SIG-M5 (cell line): ENCODE results near the gene UNK.

Experiments
- DNase-seq: peaks from one replicate; lab custom pipeline; 2025; lab: John Stamatoyannopoulos, UW

The UNK gene

GRCh38 chr17:75873587-75874322, 89.1 kb downstream of the UNK start:
- DNase-seq = no peak

GRCh38 chr17:75874323-75875181, 89.9 kb downstream of the UNK start:
- no peak for DNase-seq
